ENCODE data around the gene DEPDC5.
A peak's percentile ranks its signal among the peaks of the same experiment; 100 is the strongest.

DEPDC5 gene

GRCh38 chr22:31852691-31853421, 99.0 kb downstream of the DEPDC5 start:
- no peak for DNase-seq (ENCODE audit: low read depth)

- no peak for DNase-seq (ENCODE audit: low read depth)
Measured at GRCh38 chr22:31853736-31854495, 100.1 kb downstream of the DEPDC5 start.

- peak; percentile 34 for DNase-seq (ENCODE audit: low read depth)
Measured at GRCh38 chr22:31857247-31857646, 103.4 kb downstream of the DEPDC5 start.

GRCh38 chr22:31861226-31861840, 107.5 kb downstream of the DEPDC5 start:
- peak; percentile 26 for DNase-seq (ENCODE audit: low read depth)

GRCh38 chr22:31866918-31867317, 113.1 kb downstream of the DEPDC5 start:
- no peak for DNase-seq (ENCODE audit: low read depth)

- no peak for DNase-seq (ENCODE audit: low read depth)
Measured at GRCh38 chr22:31867386-31868153, 113.8 kb downstream of the DEPDC5 start.

GRCh38 chr22:31869739-31870138, 115.9 kb downstream of the DEPDC5 start:
- DNase-seq (ENCODE audit: low read depth): no peak

GRCh38 chr22:31870890-31871289, 117.1 kb downstream of the DEPDC5 start:
- DNase-seq (ENCODE audit: low read depth): peak; percentile 87

GRCh38 chr22:31871480-31871879, 117.7 kb downstream of the DEPDC5 start:
- no peak for DNase-seq (ENCODE audit: low read depth)

GRCh38 chr22:31872209-31872608, 118.4 kb downstream of the DEPDC5 start:
- no peak for DNase-seq (ENCODE audit: low read depth)

GRCh38 chr22:31874821-31875220, 121.0 kb downstream of the DEPDC5 start:
- DNase-seq (ENCODE audit: low read depth): no peak

- DNase-seq (ENCODE audit: low read depth): no peak
Measured at GRCh38 chr22:31876156-31876920, 122.5 kb downstream of the DEPDC5 start.

- DNase-seq (ENCODE audit: low read depth): no peak
Measured at GRCh38 chr22:31879585-31879984, 125.8 kb downstream of the DEPDC5 start.

- DNase-seq (ENCODE audit: low read depth): no peak
Measured at GRCh38 chr22:31881200-31881599, 127.4 kb downstream of the DEPDC5 start.

- DNase-seq (ENCODE audit: low read depth): no peak
Measured at GRCh38 chr22:31881865-31882264, 128.0 kb downstream of the DEPDC5 start.

- no peak for DNase-seq (ENCODE audit: low read depth)
Measured at GRCh38 chr22:31882971-31883370, 129.2 kb downstream of the DEPDC5 start.

- DNase-seq (ENCODE audit: low read depth): no peak
Measured at GRCh38 chr22:31883989-31884388, 130.2 kb downstream of the DEPDC5 start.

GRCh38 chr22:31891366-31892079, 137.7 kb downstream of the DEPDC5 start:
- peak; percentile 74 for DNase-seq (ENCODE audit: low read depth)

- no peak for DNase-seq (ENCODE audit: low read depth)
Measured at GRCh38 chr22:31892080-31892433, 138.2 kb downstream of the DEPDC5 start.

GRCh38 chr22:31893460-31893859, 139.6 kb downstream of the DEPDC5 start:
- no peak for DNase-seq (ENCODE audit: low read depth)
